Neural cell (in vitro differentiated cells): ENCODE measurements around the gene PTPN5.

Source experiments
- EP300 ChIP-seq: fragments of 450-650 bp; conservative IDR thresholded peaks from 2 replicates; pipeline ENCODE4 v1.6.1; 2014; ENCODE audit warnings: antibody characterized with exemption, mild to moderate bottlenecking, moderate library complexity; ENCODE audit not compliant: poor library complexity, severe bottlenecking
- EZH2 ChIP-seq: fragments of 200-600, 300-800 bp; shearing (Covaris generic), sonication (generic); IDR thresholded peaks from 2 replicates; pipeline ENCODE4 v1.6.1; 2014; ENCODE audit warnings: antibody characterized with exemption, low read length, borderline replicate concordance, mild to moderate bottlenecking; ENCODE audit not compliant: insufficient read depth, poor library complexity, severe bottlenecking
- MXI1 ChIP-seq: fragments of 450-650 bp; conservative IDR thresholded peaks from 2 replicates; pipeline ENCODE4 v1.6.1; 2014; ENCODE audit warnings: antibody characterized with exemption, mild to moderate bottlenecking; ENCODE audit not compliant: poor library complexity, severe bottlenecking
- POLR2AphosphoS5 ChIP-seq: IDR thresholded peaks from 2 replicates; pipeline ENCODE4 v1.6.1; 2012
- SMC3 ChIP-seq: fragments of 450-650 bp; conservative IDR thresholded peaks from 2 replicates; pipeline ENCODE4 v1.6.1; 2014; ENCODE audit warnings: antibody characterized with exemption, mild to moderate bottlenecking, moderate library complexity; ENCODE audit not compliant: poor library complexity
- TF ChIP-seq, protein P1 (sequence below): fragments of 450-650 bp; IDR thresholded peaks from 2 replicates; pipeline ENCODE4 v1.5.1; 2014; ENCODE audit warnings: antibody characterized with exemption, mild to moderate bottlenecking, moderate library complexity; ENCODE audit not compliant: poor library complexity, severe bottlenecking
- TF ChIP-seq, protein P2 (sequence below): IDR thresholded peaks from 2 replicates; pipeline ENCODE4 v1.6.1; 2012; ENCODE audit warnings: borderline replicate concordance

DNA sequence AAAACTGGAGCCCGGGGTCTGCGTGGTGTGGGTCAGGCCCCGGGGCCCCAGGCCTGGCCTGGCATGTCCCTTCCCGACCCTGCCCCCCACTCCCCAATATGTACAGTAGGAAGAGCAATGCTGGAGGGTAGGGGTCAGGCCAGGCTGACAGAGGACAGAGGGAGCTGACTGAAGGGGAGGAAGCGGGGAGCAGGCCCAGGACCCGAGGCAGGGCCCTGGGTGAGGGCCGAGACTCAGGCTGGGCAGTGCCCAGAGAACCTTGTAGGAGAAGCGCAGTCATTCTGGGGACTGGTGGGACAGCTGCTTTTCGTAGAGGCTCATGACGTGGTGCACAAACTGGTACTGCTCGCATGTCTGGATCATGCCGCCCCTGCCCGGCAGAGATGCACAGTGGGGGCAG lies 62.9 kb downstream of the PTPN5 start:
- TF ChIP-seq SMC3: no peak
- TF ChIP-seq, protein P1, sequence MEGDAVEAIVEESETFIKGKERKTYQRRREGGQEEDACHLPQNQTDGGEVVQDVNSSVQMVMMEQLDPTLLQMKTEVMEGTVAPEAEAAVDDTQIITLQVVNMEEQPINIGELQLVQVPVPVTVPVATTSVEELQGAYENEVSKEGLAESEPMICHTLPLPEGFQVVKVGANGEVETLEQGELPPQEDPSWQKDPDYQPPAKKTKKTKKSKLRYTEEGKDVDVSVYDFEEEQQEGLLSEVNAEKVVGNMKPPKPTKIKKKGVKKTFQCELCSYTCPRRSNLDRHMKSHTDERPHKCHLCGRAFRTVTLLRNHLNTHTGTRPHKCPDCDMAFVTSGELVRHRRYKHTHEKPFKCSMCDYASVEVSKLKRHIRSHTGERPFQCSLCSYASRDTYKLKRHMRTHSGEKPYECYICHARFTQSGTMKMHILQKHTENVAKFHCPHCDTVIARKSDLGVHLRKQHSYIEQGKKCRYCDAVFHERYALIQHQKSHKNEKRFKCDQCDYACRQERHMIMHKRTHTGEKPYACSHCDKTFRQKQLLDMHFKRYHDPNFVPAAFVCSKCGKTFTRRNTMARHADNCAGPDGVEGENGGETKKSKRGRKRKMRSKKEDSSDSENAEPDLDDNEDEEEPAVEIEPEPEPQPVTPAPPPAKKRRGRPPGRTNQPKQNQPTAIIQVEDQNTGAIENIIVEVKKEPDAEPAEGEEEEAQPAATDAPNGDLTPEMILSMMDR: no peak
- TF ChIP-seq POLR2AphosphoS5: no peak
- TF ChIP-seq EP300: no peak
- TF ChIP-seq EZH2: no peak
- no peak for TF ChIP-seq MXI1
- TF ChIP-seq, protein P2, sequence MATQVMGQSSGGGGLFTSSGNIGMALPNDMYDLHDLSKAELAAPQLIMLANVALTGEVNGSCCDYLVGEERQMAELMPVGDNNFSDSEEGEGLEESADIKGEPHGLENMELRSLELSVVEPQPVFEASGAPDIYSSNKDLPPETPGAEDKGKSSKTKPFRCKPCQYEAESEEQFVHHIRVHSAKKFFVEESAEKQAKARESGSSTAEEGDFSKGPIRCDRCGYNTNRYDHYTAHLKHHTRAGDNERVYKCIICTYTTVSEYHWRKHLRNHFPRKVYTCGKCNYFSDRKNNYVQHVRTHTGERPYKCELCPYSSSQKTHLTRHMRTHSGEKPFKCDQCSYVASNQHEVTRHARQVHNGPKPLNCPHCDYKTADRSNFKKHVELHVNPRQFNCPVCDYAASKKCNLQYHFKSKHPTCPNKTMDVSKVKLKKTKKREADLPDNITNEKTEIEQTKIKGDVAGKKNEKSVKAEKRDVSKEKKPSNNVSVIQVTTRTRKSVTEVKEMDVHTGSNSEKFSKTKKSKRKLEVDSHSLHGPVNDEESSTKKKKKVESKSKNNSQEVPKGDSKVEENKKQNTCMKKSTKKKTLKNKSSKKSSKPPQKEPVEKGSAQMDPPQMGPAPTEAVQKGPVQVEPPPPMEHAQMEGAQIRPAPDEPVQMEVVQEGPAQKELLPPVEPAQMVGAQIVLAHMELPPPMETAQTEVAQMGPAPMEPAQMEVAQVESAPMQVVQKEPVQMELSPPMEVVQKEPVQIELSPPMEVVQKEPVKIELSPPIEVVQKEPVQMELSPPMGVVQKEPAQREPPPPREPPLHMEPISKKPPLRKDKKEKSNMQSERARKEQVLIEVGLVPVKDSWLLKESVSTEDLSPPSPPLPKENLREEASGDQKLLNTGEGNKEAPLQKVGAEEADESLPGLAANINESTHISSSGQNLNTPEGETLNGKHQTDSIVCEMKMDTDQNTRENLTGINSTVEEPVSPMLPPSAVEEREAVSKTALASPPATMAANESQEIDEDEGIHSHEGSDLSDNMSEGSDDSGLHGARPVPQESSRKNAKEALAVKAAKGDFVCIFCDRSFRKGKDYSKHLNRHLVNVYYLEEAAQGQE: no peak
